WTC11 (cell line): ENCODE results near the gene TJP3. TPM values are rescaled to one million over a fixed set of nuclear protein-coding genes. Genes with fewer than 3 reads are reported as not detected.

Experiments used
- ATAC-seq: fragments of 200-7000 bp; cut with Tn5 transposase; 2 replicates; pipeline ENCODE4 v1.10.0; 2021; ENCODE audit warnings: mild to moderate bottlenecking, moderate library complexity
- CTCF ChIA-PET: fragments of 300-600 bp; sonication (Branson Sonifier 250); formaldehyde crosslinking; loops from one replicate; lab custom pipeline; 2021; ENCODE audit warnings: antibody characterized with exemption; lab: Charles Lee
- POLR2A ChIA-PET: fragments of 350-600 bp; sonication (Branson Sonifier 250); formaldehyde crosslinking; loops from one replicate; lab custom pipeline; 2021; ENCODE audit warnings: antibody characterized with exemption; lab: Charles Lee
- DNase-seq: peaks from one replicate; pipeline ENCODE4 v3.0.0; 2021; ENCODE audit warnings: low spot score
- H3K27ac Mint-ChIP-seq: 2 replicates; pipeline ENCODE4 v1.8.0; 2021; ENCODE audit warnings: mixed read lengths
- H3K27me3 Mint-ChIP-seq: 2 replicates; pipeline ENCODE4 v1.8.0; 2021; ENCODE audit warnings: low read depth, mild to moderate bottlenecking, moderate library complexity, mixed read lengths
- H3K36me3 Mint-ChIP-seq: 2 replicates; pipeline ENCODE4 v1.8.0; 2021; ENCODE audit warnings: mixed read lengths
- H3K4me1 Mint-ChIP-seq: 2 replicates; pipeline ENCODE4 v1.8.0; 2022; ENCODE audit warnings: mixed read lengths
- H3K4me3 Mint-ChIP-seq: 2 replicates; pipeline ENCODE4 v1.8.0; 2021; ENCODE audit warnings: mild to moderate bottlenecking, moderate library complexity, mixed read lengths
- H3K9me3 Mint-ChIP-seq: 2 replicates; pipeline ENCODE4 v1.8.0; 2021; ENCODE audit warnings: mixed read lengths
- CDX4 ChIP-seq: fragments of 250-450 bp; sonication (Bioruptor Pico); IDR thresholded peaks from 2 replicates; pipeline ENCODE4 v1.9.0; 2021; ENCODE audit warnings: moderate library complexity, mild to moderate bottlenecking, inconsistent platforms, borderline replicate concordance
- E2F1 ChIP-seq: sonication (generic); formaldehyde crosslinking; IDR thresholded peaks from 2 replicates; pipeline ENCODE4 v1.8.0; 2022; ENCODE audit warnings: mild to moderate bottlenecking, missing genetic modification reagents
- EMX1 ChIP-seq: fragments of 250-450 bp; sonication (Bioruptor Pico); IDR thresholded peaks from 2 replicates; pipeline ENCODE4 v1.8.0; 2021; ENCODE audit warnings: mild to moderate bottlenecking
- FOXP1 ChIP-seq: sonication (generic); formaldehyde crosslinking; IDR thresholded peaks from 2 replicates; pipeline ENCODE4 v1.8.0; 2022; ENCODE audit warnings: missing genetic modification reagents, mild to moderate bottlenecking, moderate library complexity, borderline replicate concordance
- GABPB1 ChIP-seq: sonication (generic); formaldehyde crosslinking; IDR thresholded peaks from 2 replicates; pipeline ENCODE4 v1.8.1; 2023; ENCODE audit warnings: mild to moderate bottlenecking, missing genetic modification reagents
- HMGA2 ChIP-seq: fragments of 250-450 bp; sonication (Bioruptor Pico); IDR thresholded peaks from 2 replicates; pipeline ENCODE4 v1.4.0; 2021; ENCODE audit warnings: mild to moderate bottlenecking, moderate library complexity
- JUN ChIP-seq: sonication (generic); formaldehyde crosslinking; IDR thresholded peaks from 2 replicates; pipeline ENCODE4 v1.8.0; 2023; ENCODE audit warnings: mild to moderate bottlenecking, missing genetic modification reagents
- KAT7 ChIP-seq: sonication (generic); formaldehyde crosslinking; IDR thresholded peaks from 2 replicates; pipeline ENCODE4 v1.8.1; 2023; ENCODE audit warnings: missing genetic modification reagents, mild to moderate bottlenecking, borderline replicate concordance
- MXD4 ChIP-seq: fragments of 250-450 bp; sonication (Bioruptor Pico); IDR thresholded peaks from 2 replicates; pipeline ENCODE4 v1.8.0; 2021; ENCODE audit warnings: mild to moderate bottlenecking, moderate library complexity, borderline replicate concordance
- NFE2L1 ChIP-seq: sonication (generic); formaldehyde crosslinking; IDR thresholded peaks from 2 replicates; pipeline ENCODE4 v1.8.1; 2023; ENCODE audit warnings: missing genetic modification reagents
- PRDM15 ChIP-seq: sonication (generic); formaldehyde crosslinking; IDR thresholded peaks from 2 replicates; pipeline ENCODE4 v1.8.0; 2022; ENCODE audit warnings: missing genetic modification reagents
- RELA ChIP-seq: sonication (generic); formaldehyde crosslinking; IDR thresholded peaks from 2 replicates; pipeline ENCODE4 v1.8.1; 2022; ENCODE audit warnings: missing genetic modification reagents, mild to moderate bottlenecking, borderline replicate concordance
- SMAD4 ChIP-seq: sonication (generic); formaldehyde crosslinking; IDR thresholded peaks from 2 replicates; pipeline ENCODE4 v1.8.0; 2022; ENCODE audit warnings: mild to moderate bottlenecking, missing genetic modification reagents
- SOX15 ChIP-seq: fragments of 250-450 bp; sonication (Bioruptor Pico); IDR thresholded peaks from 2 replicates; pipeline ENCODE4 v1.9.0; 2021; ENCODE audit warnings: mild to moderate bottlenecking
- TEAD1 ChIP-seq: sonication (generic); formaldehyde crosslinking; IDR thresholded peaks from 2 replicates; pipeline ENCODE4 v1.8.0; 2022; ENCODE audit warnings: mild to moderate bottlenecking, missing genetic modification reagents
- USF1 ChIP-seq: sonication (generic); formaldehyde crosslinking; IDR thresholded peaks from 2 replicates; pipeline ENCODE4 v1.8.0; 2022; ENCODE audit warnings: mild to moderate bottlenecking, missing genetic modification reagents
- ZBTB43 ChIP-seq: sonication (generic); formaldehyde crosslinking; IDR thresholded peaks from 2 replicates; pipeline ENCODE4 v1.8.1; 2023; ENCODE audit warnings: mild to moderate bottlenecking, missing genetic modification reagents
- ZNF219 ChIP-seq: sonication (generic); formaldehyde crosslinking; IDR thresholded peaks from 2 replicates; pipeline ENCODE4 v1.8.0; 2023; ENCODE audit warnings: missing genetic modification reagents, mild to moderate bottlenecking, borderline replicate concordance
- ZNF232 ChIP-seq: sonication (generic); formaldehyde crosslinking; IDR thresholded peaks from 2 replicates; pipeline ENCODE4 v1.8.0; 2022; ENCODE audit warnings: mild to moderate bottlenecking, missing genetic modification reagents
- ZNF423 ChIP-seq: fragments of 250-450 bp; sonication (Bioruptor Pico); IDR thresholded peaks from 2 replicates; pipeline ENCODE4 v2.1.2; 2022; ENCODE audit warnings: mild to moderate bottlenecking, moderate library complexity
- ZNF425 ChIP-seq: fragments of 250-450 bp; sonication (Bioruptor Pico); conservative IDR thresholded peaks from 2 replicates; pipeline ENCODE4 v1.9.0; 2021; ENCODE audit warnings: mild to moderate bottlenecking
- ZNF512 ChIP-seq: sonication (generic); formaldehyde crosslinking; IDR thresholded peaks from 2 replicates; pipeline ENCODE4 v1.8.1; 2022; ENCODE audit warnings: missing genetic modification reagents, borderline replicate concordance
- total RNA-seq: library from RNA; stranded (reverse); gene quantifications from 3 replicates; pipeline ENCODE4 v1.2.3, GENCODE V29; 2021

The TJP3 gene
- total RNA-seq, 1 experiment from 2014 or later = 36.2 TPM

- Mint-ChIP-seq H3K36me3 (no peaks in the 10 kb centered on the region), H3K4me1 (peaks cover 3% of the 10 kb centered on the region; the same call in 1 of the 2 replicates)
- DNase-seq = no peak
- TF ChIP-seq CDX4 (no peak), JUN (CRISPR knock-in tag) (no peak), ZNF423 (CRISPR knock-in tag) (no peak), HMGA2 (CRISPR knock-in tag) (no peak), EMX1 (CRISPR knock-in tag) (no peak), USF1 (CRISPR knock-in tag) (no peak), TEAD1 (no peak), RELA (CRISPR knock-in tag) (no peak), ZBTB43 (no peak), E2F1 (no peak), MXD4 (CRISPR knock-in tag) (no peak), KAT7 (no peak)
- TF ChIP-seq, all 79 proteins: peak for 0
- Mint-ChIP-seq H3K4me3 (no peak overlapping the region), H3K27ac (no peak overlapping the region), H3K27me3 (peaks cover 1% of the 10 kb centered on the region; the same call in 1 of the 2 replicates), H3K9me3 (peaks cover 11% of the 10 kb centered on the region)
- no peak for ATAC-seq
- CTCF ChIA-PET = interaction anchor here (1.0 to 1.8 kb wide), 3 partner anchors 9 to 153 kb away, joined by 3 to 5 read pairs (median 3); no protein-coding TSS in a partner anchor
- POLR2A ChIA-PET = no interaction called here
Measured at GRCh38 chr19:3697671-3698385, 10.4 kb upstream of the TJP3 start.

- peaks cover 2% of the 10 kb centered on the region; the same call in 1 of the 2 replicates for H3K27me3 Mint-ChIP-seq
- ChIA-PET POLR2A (no interaction called here), CTCF (interaction anchor here (0.6 to 3.0 kb wide), 5 partner anchors 9 to 154 kb away, joined by 3 to 22 read pairs (median 5); no protein-coding TSS in a partner anchor)
- no peak overlapping the region for H3K27ac Mint-ChIP-seq
- H3K36me3 Mint-ChIP-seq = no peaks in the 10 kb centered on the region
- peaks cover 3% of the 10 kb centered on the region; the same call in 1 of the 2 replicates for H3K4me1 Mint-ChIP-seq
- ATAC-seq (no peak), DNase-seq (no peak)
- H3K4me3 Mint-ChIP-seq = peak overlapping the region; percentile 35; the same call in 1 of the 2 replicates
- peaks cover 11% of the 10 kb centered on the region for H3K9me3 Mint-ChIP-seq
- TF ChIP-seq TEAD1 = no peak
- no peak for TF ChIP-seq FOXP1
- no peak for TF ChIP-seq GABPB1 (CRISPR knock-in tag)
- no peak for TF ChIP-seq SOX15
- TF ChIP-seq PRDM15 (CRISPR knock-in tag) = no peak
- TF ChIP-seq ZNF219 (CRISPR knock-in tag) = no peak
- no peak for TF ChIP-seq SMAD4 (CRISPR knock-in tag)
- TF ChIP-seq ZNF512 (CRISPR knock-in tag) = no peak
- no peak for TF ChIP-seq EMX1 (CRISPR knock-in tag)
- TF ChIP-seq ZNF425 (CRISPR knock-in tag) = no peak
- TF ChIP-seq NFE2L1 (CRISPR knock-in tag) = no peak
- no peak for TF ChIP-seq ZNF423 (CRISPR knock-in tag)
- TF ChIP-seq ZNF232 = no peak
Measured at GRCh38 chr19:3698386-3698950, 9.7 kb upstream of the TJP3 start.
